Keratinocyte (primary cell): Measurements from ENCODE around the gene ADAMTSL3.

Experiments
- EZH2 ChIP-seq: IDR thresholded peaks from one replicate; pipeline ENCODE4 v1.6.1; 2012; ENCODE audit warnings: inconsistent platforms, mild to moderate bottlenecking, low read length, moderate library complexity
- TF ChIP-seq, protein P1 (sequence below), 3 experiments: IDR thresholded peaks in 1 of 3; conservative IDR thresholded peaks in 1 of 3; optimal IDR thresholded peaks in 1 of 3; 2 replicates in 2 of 3; 3 replicates in 1 of 3; pipeline versions ENCODE3 to v1.5.1; 2011; ENCODE audit warnings: low read length in 3 of 3, mild to moderate bottlenecking in 3 of 3, moderate library complexity in 2 of 3, control low read depth in 1 of 3, inconsistent platforms in 1 of 3; ENCODE audit not compliant: insufficient read depth in 2 of 3; ENCODE audit errors: extremely low read depth in 1 of 3

- TF ChIP-seq, protein P1, sequence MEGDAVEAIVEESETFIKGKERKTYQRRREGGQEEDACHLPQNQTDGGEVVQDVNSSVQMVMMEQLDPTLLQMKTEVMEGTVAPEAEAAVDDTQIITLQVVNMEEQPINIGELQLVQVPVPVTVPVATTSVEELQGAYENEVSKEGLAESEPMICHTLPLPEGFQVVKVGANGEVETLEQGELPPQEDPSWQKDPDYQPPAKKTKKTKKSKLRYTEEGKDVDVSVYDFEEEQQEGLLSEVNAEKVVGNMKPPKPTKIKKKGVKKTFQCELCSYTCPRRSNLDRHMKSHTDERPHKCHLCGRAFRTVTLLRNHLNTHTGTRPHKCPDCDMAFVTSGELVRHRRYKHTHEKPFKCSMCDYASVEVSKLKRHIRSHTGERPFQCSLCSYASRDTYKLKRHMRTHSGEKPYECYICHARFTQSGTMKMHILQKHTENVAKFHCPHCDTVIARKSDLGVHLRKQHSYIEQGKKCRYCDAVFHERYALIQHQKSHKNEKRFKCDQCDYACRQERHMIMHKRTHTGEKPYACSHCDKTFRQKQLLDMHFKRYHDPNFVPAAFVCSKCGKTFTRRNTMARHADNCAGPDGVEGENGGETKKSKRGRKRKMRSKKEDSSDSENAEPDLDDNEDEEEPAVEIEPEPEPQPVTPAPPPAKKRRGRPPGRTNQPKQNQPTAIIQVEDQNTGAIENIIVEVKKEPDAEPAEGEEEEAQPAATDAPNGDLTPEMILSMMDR (optimal IDR thresholded peaks at IDR 0.05 in 1 of 3, IDR thresholded peaks at IDR 0.05 in 1 of 3, conservative IDR thresholded peaks at IDR 0.05 in 1 of 3; ENCODE audit: extremely low read depth in 1 of 3, insufficient read depth in 2 of 3, low read length in 3 of 3): no peak
- no peak for TF ChIP-seq EZH2
These were observed 92.3 kb downstream of the ADAMTSL3 start for GRCh38 chr15:83746231-83746630.
